ENCODE measurements around the gene ZNRF3.
A peak's percentile ranks its signal among the peaks of the same experiment; 100 is the strongest.
"Not testable (repeated sequence)": the region's sequence is repeated elsewhere in the genome, so short reads cannot be mapped to it uniquely, and the experiment has no call there.

Gene ZNRF3

GRCh38 chr22:28884747-28885350 lies 1.5 kb downstream of the ZNRF3 start:
- DNase-seq (ENCODE audit: low read depth in 2 of 2), result no peak

- no peak for DNase-seq (ENCODE audit: low read depth in 2 of 2)
These were observed 2.6 kb downstream of the ZNRF3 start for GRCh38 chr22:28885939-28886338.

GRCh38 chr22:28886679-28887078 lies 3.3 kb downstream of the ZNRF3 start:
- not testable (repeated sequence) for DNase-seq (ENCODE audit: low read depth in 2 of 2)

- no peak for DNase-seq (ENCODE audit: low read depth in 2 of 2)
These were observed 4.5 kb downstream of the ZNRF3 start for GRCh38 chr22:28887725-28888459.

GRCh38 chr22:28889478-28890024 lies 6.2 kb downstream of the ZNRF3 start:
- no peak for DNase-seq (ENCODE audit: low read depth in 2 of 2)

GRCh38 chr22:28891156-28891733 lies 7.9 kb downstream of the ZNRF3 start:
- DNase-seq (ENCODE audit: low read depth in 2 of 2), result no peak

- no peak for DNase-seq (ENCODE audit: low read depth in 2 of 2)
These were observed 8.9 kb downstream of the ZNRF3 start for GRCh38 chr22:28892175-28892731.

GRCh38 chr22:28893810-28894209 lies 10.4 kb downstream of the ZNRF3 start:
- DNase-seq (ENCODE audit: low read depth in 2 of 2), result no peak

- DNase-seq (ENCODE audit: low read depth in 2 of 2), result no peak
These were observed 11.0 kb downstream of the ZNRF3 start for GRCh38 chr22:28894334-28894733.

GRCh38 chr22:28894807-28895206 lies 11.4 kb downstream of the ZNRF3 start:
- DNase-seq (ENCODE audit: low read depth in 2 of 2), result no peak

- DNase-seq (ENCODE audit: low read depth in 2 of 2), result no peak
These were observed 13.2 kb downstream of the ZNRF3 start for GRCh38 chr22:28896611-28897010.

- no peak for DNase-seq (ENCODE audit: low read depth in 2 of 2)
These were observed 14.9 kb downstream of the ZNRF3 start for GRCh38 chr22:28898233-28898629.

- no peak for DNase-seq (ENCODE audit: low read depth in 2 of 2)
These were observed 16.0 kb downstream of the ZNRF3 start for GRCh38 chr22:28899199-28899853.

- DNase-seq (ENCODE audit: low read depth in 2 of 2), result no peak
These were observed 17.1 kb downstream of the ZNRF3 start for GRCh38 chr22:28900379-28900925.

- no peak for DNase-seq (ENCODE audit: low read depth in 2 of 2)
These were observed 19.1 kb downstream of the ZNRF3 start for GRCh38 chr22:28902490-28902889.

GRCh38 chr22:28903080-28903479 lies 19.7 kb downstream of the ZNRF3 start:
- DNase-seq (ENCODE audit: low read depth in 2 of 2), result no peak

GRCh38 chr22:28903729-28904128 lies 20.4 kb downstream of the ZNRF3 start:
- no peak for DNase-seq (ENCODE audit: low read depth in 2 of 2)

- peak; percentile 26 to 45 for DNase-seq (ENCODE audit: low read depth in 2 of 2)
These were observed 21.0 kb downstream of the ZNRF3 start for GRCh38 chr22:28904211-28904896.

- DNase-seq (ENCODE audit: low read depth in 2 of 2), result no peak
These were observed 22.0 kb downstream of the ZNRF3 start for GRCh38 chr22:28905256-28905832.

GRCh38 chr22:28906312-28906711 lies 22.9 kb downstream of the ZNRF3 start:
- DNase-seq (ENCODE audit: low read depth in 2 of 2), result no peak

Measured in fibroblast of skin of left quadriceps (primary cell).